Fibroblast of lung (primary cell): ENCODE data around the gene DCXR.

Experiments
- CTCF ChIP-seq, 2 donors: IDR thresholded peaks in 1 of 2; conservative IDR thresholded peaks in 1 of 2; 1 replicate in 1 of 2; 2 replicates in 1 of 2; pipeline ENCODE4 v1.5.1; 2011 to 2012; ENCODE audit warnings: low read length in 2 of 2, control low read depth in 1 of 2, inconsistent platforms in 1 of 2, low read depth in 1 of 2, mild to moderate bottlenecking in 1 of 2
- EZH2 ChIP-seq: IDR thresholded peaks from 2 replicates; pipeline ENCODE4 v1.5.1; 2012; ENCODE audit warnings: low read length, control low read depth, mild to moderate bottlenecking; ENCODE audit errors: missing control alignments

GRCh38 chr17:82046903-82047302 lies 9.4 kb upstream of the DCXR start:
- TF ChIP-seq CTCF (conservative IDR thresholded peaks at IDR 0.05 in 1 of 2, IDR thresholded peaks at IDR 0.05 in 1 of 2; ENCODE audit: low read depth in 1 of 2, low read length in 2 of 2) (no peak), EZH2 (no peak)
